ENCODE results near the gene SIX3.

Gene SIX3

DNA sequence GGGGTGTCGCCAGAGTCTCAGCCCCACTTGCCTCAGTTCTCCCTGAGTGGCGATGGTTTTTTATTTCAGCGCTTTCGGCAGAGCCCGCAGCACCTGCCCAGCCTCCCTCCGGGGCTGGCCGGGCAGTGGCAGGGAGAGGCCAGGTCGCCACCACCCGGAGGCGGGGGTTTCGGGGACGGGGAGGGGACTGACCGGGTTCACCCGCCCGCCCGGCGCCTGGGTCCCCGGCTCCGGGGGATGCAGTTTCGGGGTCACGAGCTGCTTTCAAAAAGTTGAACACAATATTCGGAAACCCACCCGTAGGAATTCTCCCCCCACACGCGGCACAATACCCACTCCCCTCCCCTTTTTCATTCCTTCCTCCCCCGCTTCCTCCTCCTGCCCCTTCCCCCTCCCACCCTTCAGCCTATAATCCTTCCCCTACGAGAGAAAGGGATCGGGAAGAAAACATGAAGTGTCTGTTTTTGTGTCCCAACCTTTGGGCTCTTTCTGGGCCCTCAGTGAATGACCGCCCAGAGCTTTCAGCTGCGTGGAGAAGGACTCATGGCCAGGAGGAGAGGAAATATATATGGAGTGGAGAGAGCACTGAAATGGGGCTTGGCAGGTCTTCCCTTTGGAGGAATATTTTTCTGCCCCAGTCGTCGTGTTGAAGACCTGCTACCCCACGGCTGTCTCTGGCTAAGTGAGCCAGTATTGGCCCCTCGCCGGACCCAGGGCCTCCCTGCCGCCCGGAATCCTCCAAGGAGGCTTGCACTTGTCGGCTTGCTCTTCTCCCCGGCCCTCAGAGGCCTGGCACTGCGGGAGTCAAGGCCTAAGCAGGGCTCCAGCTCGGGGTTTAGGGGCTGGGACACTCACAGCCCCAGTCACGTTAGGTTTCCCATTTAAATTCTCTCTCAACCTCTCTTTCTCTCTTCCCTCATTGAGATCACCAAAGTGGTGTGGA, 2.1 kb upstream of the SIX3 start:
- TF ChIP-seq, protein P1, sequence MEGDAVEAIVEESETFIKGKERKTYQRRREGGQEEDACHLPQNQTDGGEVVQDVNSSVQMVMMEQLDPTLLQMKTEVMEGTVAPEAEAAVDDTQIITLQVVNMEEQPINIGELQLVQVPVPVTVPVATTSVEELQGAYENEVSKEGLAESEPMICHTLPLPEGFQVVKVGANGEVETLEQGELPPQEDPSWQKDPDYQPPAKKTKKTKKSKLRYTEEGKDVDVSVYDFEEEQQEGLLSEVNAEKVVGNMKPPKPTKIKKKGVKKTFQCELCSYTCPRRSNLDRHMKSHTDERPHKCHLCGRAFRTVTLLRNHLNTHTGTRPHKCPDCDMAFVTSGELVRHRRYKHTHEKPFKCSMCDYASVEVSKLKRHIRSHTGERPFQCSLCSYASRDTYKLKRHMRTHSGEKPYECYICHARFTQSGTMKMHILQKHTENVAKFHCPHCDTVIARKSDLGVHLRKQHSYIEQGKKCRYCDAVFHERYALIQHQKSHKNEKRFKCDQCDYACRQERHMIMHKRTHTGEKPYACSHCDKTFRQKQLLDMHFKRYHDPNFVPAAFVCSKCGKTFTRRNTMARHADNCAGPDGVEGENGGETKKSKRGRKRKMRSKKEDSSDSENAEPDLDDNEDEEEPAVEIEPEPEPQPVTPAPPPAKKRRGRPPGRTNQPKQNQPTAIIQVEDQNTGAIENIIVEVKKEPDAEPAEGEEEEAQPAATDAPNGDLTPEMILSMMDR (IDR thresholded peaks at IDR 0.05; ENCODE audit: low read depth, low read length): no peak
- H3K4me3 ChIP-seq (ENCODE audit: low read depth, low read length): no peak overlapping the region

DNA sequence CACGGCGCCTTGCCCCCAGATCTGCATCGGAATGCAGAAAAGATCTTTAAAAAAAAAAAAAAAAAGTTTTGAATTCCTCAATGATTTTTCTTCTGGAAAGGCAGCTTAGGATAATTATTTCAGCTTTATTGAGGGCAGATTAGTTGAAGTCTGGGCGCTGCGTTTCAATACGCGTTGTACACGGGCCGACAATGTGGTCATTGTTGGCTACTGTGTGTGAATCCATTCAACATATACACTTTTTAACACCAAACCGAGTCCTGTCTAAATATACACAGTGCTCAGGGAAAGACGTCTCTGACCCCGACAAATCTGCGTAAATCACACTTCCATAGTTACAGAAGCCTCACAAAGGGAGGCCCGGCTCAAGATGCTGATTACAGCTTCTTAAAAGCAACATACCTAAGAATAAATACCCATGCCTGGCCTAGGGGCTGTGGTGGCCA, 1.4 kb upstream of the SIX3 start:
- no peak overlapping the region for H3K4me3 ChIP-seq (ENCODE audit: low read depth, low read length)
- TF ChIP-seq, protein P1 (IDR thresholded peaks at IDR 0.05; ENCODE audit: low read depth, low read length): no peak

DNA sequence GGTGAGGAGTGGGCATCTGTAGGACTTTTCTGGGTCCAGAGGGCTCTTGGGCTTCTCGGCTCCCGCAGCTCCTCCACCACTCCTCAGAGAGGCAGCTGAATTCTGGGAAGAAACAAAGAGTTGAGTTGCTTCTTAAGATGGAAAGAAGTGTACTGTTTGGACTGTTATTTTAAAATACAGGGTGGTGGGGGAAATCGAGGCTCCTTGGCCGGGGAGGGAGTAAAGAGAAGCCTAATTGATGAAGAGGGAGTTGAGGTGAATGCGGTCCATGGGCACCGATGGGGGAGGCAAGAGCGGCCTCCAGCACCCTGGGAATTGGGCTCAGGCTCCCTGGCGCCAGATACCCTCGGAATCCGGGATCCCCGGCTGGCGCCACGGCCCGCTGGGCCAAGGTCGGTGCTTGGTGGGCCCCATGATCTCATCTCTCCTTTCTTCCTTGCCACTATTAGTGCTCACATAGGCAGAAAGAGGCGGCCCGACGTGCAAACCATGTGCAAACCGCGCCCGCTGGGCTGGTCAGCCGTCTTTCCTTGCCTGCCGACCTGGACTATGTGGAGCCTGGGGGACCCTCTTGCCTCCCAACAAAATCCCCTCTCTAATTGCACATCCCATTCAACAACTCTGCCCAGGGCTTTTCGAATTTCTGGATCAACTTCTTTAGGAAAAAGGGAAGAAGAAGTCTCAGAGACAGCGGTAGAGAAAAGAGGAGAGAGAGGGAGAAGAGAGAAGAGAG, 604 bp upstream of the SIX3 start:
- TF ChIP-seq, protein P1 (IDR thresholded peaks at IDR 0.05; ENCODE audit: low read depth, low read length): no peak
- no peak overlapping the region for H3K4me3 ChIP-seq (ENCODE audit: low read depth, low read length)

DNA sequence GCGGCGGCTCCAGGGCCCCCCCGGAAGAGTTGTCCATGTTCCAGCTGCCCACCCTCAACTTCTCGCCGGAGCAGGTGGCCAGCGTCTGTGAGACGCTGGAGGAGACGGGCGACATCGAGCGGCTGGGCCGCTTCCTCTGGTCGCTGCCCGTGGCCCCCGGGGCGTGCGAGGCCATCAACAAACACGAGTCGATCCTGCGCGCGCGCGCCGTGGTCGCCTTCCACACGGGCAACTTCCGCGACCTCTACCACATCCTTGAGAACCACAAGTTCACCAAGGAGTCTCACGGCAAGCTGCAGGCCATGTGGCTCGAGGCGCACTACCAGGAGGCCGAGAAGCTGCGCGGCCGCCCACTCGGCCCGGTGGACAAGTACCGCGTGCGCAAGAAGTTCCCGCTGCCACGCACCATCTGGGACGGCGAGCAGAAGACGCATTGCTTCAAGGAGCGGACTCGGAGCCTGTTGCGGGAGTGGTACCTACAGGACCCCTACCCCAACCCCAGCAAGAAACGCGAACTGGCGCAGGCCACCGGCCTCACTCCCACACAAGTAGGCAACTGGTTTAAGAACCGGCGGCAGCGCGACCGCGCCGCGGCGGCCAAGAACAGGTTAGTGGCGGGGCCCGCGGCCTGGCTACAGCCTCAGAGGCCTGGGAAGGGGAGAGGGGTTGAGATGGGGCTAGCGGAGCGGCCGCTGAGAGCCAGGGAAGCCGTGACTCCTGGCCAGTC, 965 bp downstream of the SIX3 start:
- no peak overlapping the region for H3K4me3 ChIP-seq (ENCODE audit: low read depth, low read length)
- TF ChIP-seq, protein P1 (IDR thresholded peaks at IDR 0.05; ENCODE audit: low read depth, low read length): no peak

DNA sequence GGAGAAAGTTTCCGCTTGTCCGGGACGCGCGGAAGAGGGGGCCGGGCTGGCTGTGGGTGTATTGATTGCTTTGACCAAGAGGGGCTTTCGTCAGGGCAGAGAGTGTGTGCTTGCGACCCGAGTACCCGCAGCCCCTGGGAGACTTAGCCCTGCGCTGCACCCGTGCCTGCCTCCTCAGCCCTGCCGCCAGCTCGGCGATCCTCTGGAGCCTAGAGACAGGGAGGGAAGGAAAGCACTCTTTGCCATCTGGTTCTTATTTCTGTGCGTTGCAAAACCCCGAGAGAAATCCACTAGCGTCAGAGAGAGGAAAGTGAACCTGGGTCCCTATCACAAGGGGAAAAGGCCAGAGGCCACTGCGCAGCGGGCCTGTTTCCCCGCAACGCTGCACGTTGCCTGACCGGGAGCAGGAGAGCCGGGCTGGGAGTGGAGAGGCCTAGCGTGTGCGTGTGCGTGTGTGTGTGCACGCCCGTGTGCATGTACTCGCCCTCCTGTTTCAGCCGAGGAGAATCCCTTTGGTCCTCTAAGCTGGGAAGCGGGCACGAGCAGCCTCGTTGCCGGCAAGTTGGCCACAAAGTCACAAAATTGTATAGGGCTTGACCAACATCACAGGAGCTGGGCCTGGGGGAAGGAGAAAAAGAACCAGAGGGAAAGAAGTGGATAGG, 1.7 kb downstream of the SIX3 start:
- TF ChIP-seq, protein P1 (IDR thresholded peaks at IDR 0.05; ENCODE audit: low read depth, low read length): no peak
- H3K4me3 ChIP-seq (ENCODE audit: low read depth, low read length): no peak overlapping the region

DNA sequence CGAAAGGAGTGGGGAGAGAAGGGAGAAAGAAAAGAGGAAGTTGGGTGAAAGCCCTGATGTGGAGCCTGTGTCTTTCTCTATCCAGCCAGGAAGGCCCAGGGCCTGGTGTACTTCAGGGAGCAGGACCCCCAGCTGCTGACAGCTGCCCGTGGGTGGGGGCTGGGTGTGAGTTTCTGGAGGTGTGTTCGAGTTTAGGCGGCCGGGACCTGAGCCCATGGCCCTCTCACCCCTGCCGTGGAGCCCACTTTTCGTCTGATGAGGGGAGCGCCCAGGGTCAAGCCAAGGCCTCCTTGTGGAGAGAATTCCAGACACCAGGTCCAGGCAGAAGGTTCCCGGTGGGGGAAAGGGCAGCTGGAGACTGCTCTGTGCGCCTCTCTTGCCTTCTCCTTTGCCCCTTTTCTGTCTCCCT, 2.2 kb downstream of the SIX3 start:
- H3K4me3 ChIP-seq (ENCODE audit: low read depth, low read length): no peak overlapping the region
- TF ChIP-seq, protein P1 (IDR thresholded peaks at IDR 0.05; ENCODE audit: low read depth, low read length): no peak

Measured in WI38 (cell line).